Spleen (tissue), 7 donors: ENCODE measurements around the gene CSRP1.

Experiments
- POLR2A ChIP-seq, 3 donors: fragments of 450-650 bp; IDR thresholded peaks; one replicate each; pipeline ENCODE4 v1.5.1; 2017; ENCODE audit warnings: antibody characterized with exemption in 3 of 3, mild to moderate bottlenecking in 1 of 3
- POLR2AphosphoS5 ChIP-seq, 3 donors: sonication (generic); formaldehyde crosslinking; IDR thresholded peaks; one replicate each; pipeline ENCODE4 v1.5.1; 2017; ENCODE audit warnings: antibody characterized with exemption in 3 of 3
- TF ChIP-seq, protein P1 (sequence below), 11 experiments: fragments of 200-600 bp in 7 of 11; fragments of 450-650 bp in 4 of 11; sonication (generic) in 4 of 11; IDR thresholded peaks in 8 of 11; conservative IDR thresholded peaks in 3 of 11; 1 replicate in 7 of 11; 2 replicates in 4 of 11; pipeline versions ENCODE4 v1.4.0 to v1.8.0; 2016 to 2021; ENCODE audit warnings: antibody characterized with exemption in 11 of 11, inconsistent platforms in 4 of 11, mild to moderate bottlenecking in 1 of 11
- donor health status: DM: no; HTN: no; CAD: no; lungs with moderate emphysema.
- donor health status: DM: no; HTN: no; CAD: no.
- donor health status: DM: no; HTN: no; CAD: no.

DNA sequence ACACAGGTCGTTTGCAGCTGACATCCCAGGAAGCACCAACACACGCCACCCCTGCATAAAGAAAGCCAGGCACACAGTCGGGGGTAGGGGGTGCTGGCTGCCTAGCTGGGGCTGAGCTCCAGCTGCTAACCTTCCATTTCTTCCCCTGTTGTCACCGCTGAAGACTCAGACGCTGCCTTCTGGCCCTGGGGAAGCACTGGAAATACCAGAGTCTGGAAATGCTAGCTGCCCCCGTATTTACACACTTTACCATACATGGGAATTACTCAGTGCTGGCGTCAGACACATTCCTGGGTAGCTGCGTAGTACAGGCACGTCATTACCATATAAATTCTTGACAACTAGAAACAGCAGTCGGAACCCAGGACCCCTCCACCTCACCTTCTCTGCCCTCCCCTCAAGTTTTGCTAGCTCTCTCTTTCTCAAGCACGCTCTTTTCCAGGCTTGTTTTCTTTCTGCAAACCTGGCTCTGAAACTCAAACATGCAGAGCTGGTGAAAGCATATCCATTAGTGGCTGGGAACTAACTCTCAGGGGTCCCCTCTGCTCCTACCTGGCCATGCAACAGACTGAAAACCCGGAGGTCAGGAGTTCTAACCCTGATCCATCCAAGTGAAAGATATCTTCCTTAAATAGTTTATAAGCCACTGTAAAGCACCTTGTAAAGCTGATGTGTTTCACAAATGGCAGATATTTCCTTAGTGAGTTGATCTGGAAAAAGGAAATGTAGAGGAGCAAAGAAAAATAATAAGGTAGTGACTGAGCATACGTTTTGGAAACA lies 3.3 kb downstream of the CSRP1 start:
- TF ChIP-seq, protein P1, sequence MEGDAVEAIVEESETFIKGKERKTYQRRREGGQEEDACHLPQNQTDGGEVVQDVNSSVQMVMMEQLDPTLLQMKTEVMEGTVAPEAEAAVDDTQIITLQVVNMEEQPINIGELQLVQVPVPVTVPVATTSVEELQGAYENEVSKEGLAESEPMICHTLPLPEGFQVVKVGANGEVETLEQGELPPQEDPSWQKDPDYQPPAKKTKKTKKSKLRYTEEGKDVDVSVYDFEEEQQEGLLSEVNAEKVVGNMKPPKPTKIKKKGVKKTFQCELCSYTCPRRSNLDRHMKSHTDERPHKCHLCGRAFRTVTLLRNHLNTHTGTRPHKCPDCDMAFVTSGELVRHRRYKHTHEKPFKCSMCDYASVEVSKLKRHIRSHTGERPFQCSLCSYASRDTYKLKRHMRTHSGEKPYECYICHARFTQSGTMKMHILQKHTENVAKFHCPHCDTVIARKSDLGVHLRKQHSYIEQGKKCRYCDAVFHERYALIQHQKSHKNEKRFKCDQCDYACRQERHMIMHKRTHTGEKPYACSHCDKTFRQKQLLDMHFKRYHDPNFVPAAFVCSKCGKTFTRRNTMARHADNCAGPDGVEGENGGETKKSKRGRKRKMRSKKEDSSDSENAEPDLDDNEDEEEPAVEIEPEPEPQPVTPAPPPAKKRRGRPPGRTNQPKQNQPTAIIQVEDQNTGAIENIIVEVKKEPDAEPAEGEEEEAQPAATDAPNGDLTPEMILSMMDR (IDR thresholded peaks at IDR 0.05 in 8 of 11, conservative IDR thresholded peaks at IDR 0.05 in 3 of 11): no peak
- TF ChIP-seq POLR2A (IDR thresholded peaks at IDR 0.05): no peak
- TF ChIP-seq POLR2AphosphoS5 (IDR thresholded peaks at IDR 0.05): peak in 2 of 3 donors; percentile 69 to 84
